Tibial nerve (tissue), 4 donors: ENCODE results near the gene FBXO15.

Experiments
- CTCF ChIP-seq, 5 experiments: fragments of 200-600 bp in 3 of 5; fragments of 450-650 bp in 2 of 5; sonication (generic) in 3 of 5; IDR thresholded peaks; one replicate each; pipeline ENCODE4 v1.5.1; 2016 to 2019; ENCODE audit warnings: antibody characterized with exemption in 5 of 5, mild to moderate bottlenecking in 3 of 5, moderate library complexity in 2 of 5
- EP300 ChIP-seq, 2 donors: sonication (generic); formaldehyde crosslinking; IDR thresholded peaks; one replicate each; pipeline ENCODE4 v1.6.1; 2017; ENCODE audit warnings: antibody characterized with exemption in 2 of 2, mild to moderate bottlenecking in 1 of 2
- POLR2A ChIP-seq, 2 donors: fragments of 450-650 bp; IDR thresholded peaks; one replicate each; pipeline ENCODE4 v1.6.1; 2017; ENCODE audit warnings: antibody characterized with exemption in 2 of 2, mild to moderate bottlenecking in 2 of 2, moderate library complexity in 2 of 2

DNA sequence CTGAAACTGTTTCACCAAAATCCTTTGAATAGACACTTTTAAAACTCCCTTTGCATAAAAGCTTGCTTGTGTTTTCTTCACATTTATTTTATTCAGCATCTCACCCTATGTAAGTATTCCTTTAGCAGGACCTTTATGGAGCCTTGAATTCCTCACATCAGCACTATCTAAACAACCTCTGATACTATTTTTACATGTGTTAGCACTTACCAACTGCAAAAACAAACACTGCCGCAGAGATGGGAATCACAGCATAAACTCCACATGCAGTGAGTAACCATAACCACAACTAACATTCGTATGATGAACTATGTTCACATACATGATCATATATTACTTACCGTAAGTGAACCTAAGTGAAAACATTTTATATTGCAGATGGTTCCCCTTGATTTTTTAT lies 15.4 kb downstream of the FBXO15 start:
- TF ChIP-seq CTCF (IDR thresholded peaks at IDR 0.05) (no peak), EP300 (IDR thresholded peaks at IDR 0.05) (no peak), POLR2A (IDR thresholded peaks at IDR 0.05) (no peak)
